ENCODE measurements around the gene PDZD2. TPM values are rescaled to one million over a fixed set of nuclear protein-coding genes. Genes with fewer than 3 reads are reported as not detected.

Gene PDZD2
- total and polyA plus RNA-seq, 2 experiments from 2014 or later, result 8.3 to 16.9 TPM

DNA sequence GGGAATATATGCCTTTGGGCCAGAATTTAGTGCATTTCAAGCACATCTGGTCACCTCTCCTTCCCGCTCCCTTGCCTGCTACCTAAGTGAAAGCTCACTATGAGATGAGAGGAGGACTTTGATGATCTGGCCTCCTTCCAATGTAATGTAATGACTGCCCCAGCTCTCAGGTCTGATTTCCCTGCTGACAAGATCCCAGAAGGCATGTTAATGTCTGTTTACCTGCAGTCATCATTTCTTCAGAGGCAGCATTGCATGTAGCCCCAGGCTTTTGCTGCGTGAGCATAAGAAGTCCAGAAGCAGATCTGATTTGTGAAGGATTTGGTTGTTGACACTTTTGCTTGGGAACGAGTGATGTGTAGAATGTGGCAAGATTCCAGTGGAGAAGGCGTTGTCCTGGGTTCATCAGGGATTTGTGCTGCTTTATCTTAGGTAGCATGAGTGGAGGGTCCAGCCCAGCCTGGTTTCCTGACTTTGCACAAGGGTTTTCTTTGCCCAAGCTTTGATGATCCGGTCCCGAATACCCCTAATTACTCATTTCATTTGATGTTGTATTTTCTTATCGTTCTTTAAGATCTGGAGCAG is 342.5 kb downstream of the PDZD2 start:
- Histone ChIP-seq H3K4me2 (no peak overlapping the region), H3K4me1 (ENCODE audit: insufficient read depth) (peaks cover 4% of the 10 kb centered on the region), H2AFZ (no peak overlapping the region), H3F3A (replicated peaks; ENCODE audit: low read depth) (no peaks in the 10 kb centered on the region), H3K79me2 (replicated peaks; ENCODE audit: insufficient read depth) (0 out of 2 replicates have a peak, but pooled peaks cover 2% of the 10 kb centered on the region), H3K4me3 (no peak overlapping the region), H4K20me1 (replicated peaks; ENCODE audit: insufficient read depth) (no peaks in the 10 kb centered on the region), H3K27me3 (ENCODE audit: insufficient read depth) (no peaks in the 10 kb centered on the region), H3K27ac (ENCODE audit: low read depth) (no peak overlapping the region), H3K36me3 (ENCODE audit: insufficient read depth) (no peaks in the 10 kb centered on the region), H3K9me2 (ENCODE audit: insufficient read depth) (no peaks in the 10 kb centered on the region; the same call in 1 of the 2 replicates)
- H3K27ac Mint-ChIP-seq, result no peak overlapping the region
- H3K4me1 Mint-ChIP-seq, result peaks cover 8% of the 10 kb centered on the region; the same call in 2 of the 3 replicates
- no peak for TF ChIP-seq JUNB (IDR thresholded peaks at IDR 0.05; ENCODE audit: unreplicated experiment)
- no peak for TF ChIP-seq ZNF331 (CRISPR knock-in tag; IDR thresholded peaks at IDR 0.05; ENCODE audit: low read depth)
- TF ChIP-seq EZH2phosphoT487 (IDR thresholded peaks at IDR 0.05; ENCODE audit: unreplicated experiment), result no peak
- TF ChIP-seq ZNF462 (CRISPR knock-in tag; IDR thresholded peaks at IDR 0.05), result no peak
- TF ChIP-seq, protein P1, sequence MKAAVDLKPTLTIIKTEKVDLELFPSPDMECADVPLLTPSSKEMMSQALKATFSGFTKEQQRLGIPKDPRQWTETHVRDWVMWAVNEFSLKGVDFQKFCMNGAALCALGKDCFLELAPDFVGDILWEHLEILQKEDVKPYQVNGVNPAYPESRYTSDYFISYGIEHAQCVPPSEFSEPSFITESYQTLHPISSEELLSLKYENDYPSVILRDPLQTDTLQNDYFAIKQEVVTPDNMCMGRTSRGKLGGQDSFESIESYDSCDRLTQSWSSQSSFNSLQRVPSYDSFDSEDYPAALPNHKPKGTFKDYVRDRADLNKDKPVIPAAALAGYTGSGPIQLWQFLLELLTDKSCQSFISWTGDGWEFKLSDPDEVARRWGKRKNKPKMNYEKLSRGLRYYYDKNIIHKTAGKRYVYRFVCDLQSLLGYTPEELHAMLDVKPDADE (IDR thresholded peaks at IDR 0.05), result no peak
- TF ChIP-seq REST (IDR thresholded peaks at IDR 0.05; ENCODE audit: unreplicated experiment), result no peak
- no peak for TF ChIP-seq POLR2AphosphoS5 (IDR thresholded peaks at IDR 0.05; ENCODE audit: low read depth)
- TF ChIP-seq NANOG (IDR thresholded peaks at IDR 0.05; ENCODE audit: borderline replicate concordance), result no peak
- no peak for TF ChIP-seq CREB1 (CRISPR knock-in tag; IDR thresholded peaks at IDR 0.05; ENCODE audit: low read depth)
- TF ChIP-seq CTCF (conservative IDR thresholded peaks at IDR 0.05; ENCODE audit: low read depth in 2 of 2), result no peak
- TF ChIP-seq STAT1 (IDR thresholded peaks at IDR 0.05; ENCODE audit: unreplicated experiment), result no peak
- peaks cover 3% of the 10 kb centered on the region for H3K27me3 Mint-ChIP-seq (ENCODE audit: insufficient read depth, low read depth, poor library complexity)
- H3K4me3 Mint-ChIP-seq, result no peak overlapping the region
- H3K36me3 Mint-ChIP-seq (ENCODE audit: low read depth), result no peaks in the 10 kb centered on the region
- no peak for DNase-seq (ENCODE audit: low spot score)
- H3K9me3 Mint-ChIP-seq, result no peaks in the 10 kb centered on the region
- ATAC-seq, result no peak

Data from GM23338 (cell line).